ENCODE data around the gene C16orf96.

The C16orf96 gene

GRCh38 chr16:4646773-4647643, 90.9 kb downstream of the C16orf96 start:
- H4K20me1 ChIP-seq (ENCODE audit: insufficient read depth, low read length): peaks cover 54% of the 10 kb centered on the region

GRCh38 chr16:4647644-4647980, 91.5 kb downstream of the C16orf96 start:
- no peaks in the 10 kb centered on the region for H3K9me3 ChIP-seq (ENCODE audit: insufficient read depth, low read length, severe bottlenecking)
- ATAC-seq (ENCODE audit: insufficient read depth, low read depth) (no peak), DNase-seq (no peak)
- no peak for TF ChIP-seq EZH2 (IDR thresholded peaks at IDR 0.05; ENCODE audit: borderline replicate concordance, low read depth, low read length, severe bottlenecking)
- TF ChIP-seq CTCF (IDR thresholded peaks at IDR 0.05; ENCODE audit: borderline replicate concordance, extremely low read depth, low read length, poor library complexity, severe bottlenecking): no peak
- H3K4me3 ChIP-seq (ENCODE audit: low read depth in 1 of 2, low read length in 2 of 2): no peak overlapping the region
- no peak overlapping the region for H2AFZ ChIP-seq (ENCODE audit: low read depth, low read length)
- H3K27ac ChIP-seq (ENCODE audit: low read length): no peak overlapping the region
- H4K20me1 ChIP-seq (ENCODE audit: insufficient read depth, low read length): peaks cover 56% of the 10 kb centered on the region
- peaks cover 35% of the 10 kb centered on the region for H3K36me3 ChIP-seq (ENCODE audit: insufficient read depth, low read length)
- peaks cover 57% of the 10 kb centered on the region for H3K79me2 ChIP-seq (ENCODE audit: insufficient read depth, low read length)
- no peak overlapping the region for H3K9ac ChIP-seq (ENCODE audit: low read depth, low read length)
- no peaks in the 10 kb centered on the region for H3K4me1 ChIP-seq (ENCODE audit: insufficient read depth, low read length)
- no peak overlapping the region for H3K4me2 ChIP-seq (ENCODE audit: insufficient read depth, low read length)
- no peaks in the 10 kb centered on the region for H3K27me3 ChIP-seq (ENCODE audit: insufficient read depth, low read length, poor library complexity)

More at GRCh38 chr16:4646773-4647643, 90.9 kb downstream of the C16orf96 start:
- TF ChIP-seq CTCF (IDR thresholded peaks at IDR 0.05; ENCODE audit: borderline replicate concordance, extremely low read depth, low read length, poor library complexity, severe bottlenecking) (no peak), EZH2 (IDR thresholded peaks at IDR 0.05; ENCODE audit: borderline replicate concordance, low read depth, low read length, severe bottlenecking) (no peak)
- H3K9ac ChIP-seq (ENCODE audit: low read depth, low read length): no peak overlapping the region
- ATAC-seq (ENCODE audit: insufficient read depth, low read depth) (no peak), DNase-seq (no peak)
- H3K4me3 ChIP-seq (ENCODE audit: low read depth in 1 of 2, low read length in 2 of 2): no peak overlapping the region
- no peak overlapping the region for H3K27ac ChIP-seq (ENCODE audit: low read length)
- no peaks in the 10 kb centered on the region for H3K4me1 ChIP-seq (ENCODE audit: insufficient read depth, low read length)
- H3K4me2 ChIP-seq (ENCODE audit: insufficient read depth, low read length): no peak overlapping the region
- H3K9me3 ChIP-seq (ENCODE audit: insufficient read depth, low read length, severe bottlenecking): no peaks in the 10 kb centered on the region
- no peaks in the 10 kb centered on the region for H3K27me3 ChIP-seq (ENCODE audit: insufficient read depth, low read length, poor library complexity)
- H3K36me3 ChIP-seq (ENCODE audit: insufficient read depth, low read length): peaks cover 29% of the 10 kb centered on the region
- H3K79me2 ChIP-seq (ENCODE audit: insufficient read depth, low read length): peaks cover 63% of the 10 kb centered on the region
- no peak overlapping the region for H2AFZ ChIP-seq (ENCODE audit: low read depth, low read length)

- H3K27ac ChIP-seq (ENCODE audit: low read length): no peak overlapping the region
- no peaks in the 10 kb centered on the region for H3K9me3 ChIP-seq (ENCODE audit: insufficient read depth, low read length, severe bottlenecking)
- peaks cover 44% of the 10 kb centered on the region for H3K79me2 ChIP-seq (ENCODE audit: insufficient read depth, low read length)
- H3K36me3 ChIP-seq (ENCODE audit: insufficient read depth, low read length): peaks cover 44% of the 10 kb centered on the region
- no peak overlapping the region for H3K9ac ChIP-seq (ENCODE audit: low read depth, low read length)
- ATAC-seq (ENCODE audit: insufficient read depth, low read depth) (no peak), DNase-seq (no peak)
- H3K4me3 ChIP-seq (ENCODE audit: low read depth in 1 of 2, low read length in 2 of 2): no peak overlapping the region
- no peak for TF ChIP-seq EZH2 (IDR thresholded peaks at IDR 0.05; ENCODE audit: borderline replicate concordance, low read depth, low read length, severe bottlenecking)
- peak; percentile 23 for TF ChIP-seq CTCF (IDR thresholded peaks at IDR 0.05; ENCODE audit: borderline replicate concordance, extremely low read depth, low read length, poor library complexity, severe bottlenecking)
- H3K4me1 ChIP-seq (ENCODE audit: insufficient read depth, low read length): no peaks in the 10 kb centered on the region
- no peak overlapping the region for H2AFZ ChIP-seq (ENCODE audit: low read depth, low read length)
- no peaks in the 10 kb centered on the region for H3K27me3 ChIP-seq (ENCODE audit: insufficient read depth, low read length, poor library complexity)
- no peak overlapping the region for H3K4me2 ChIP-seq (ENCODE audit: insufficient read depth, low read length)
- peaks cover 53% of the 10 kb centered on the region for H4K20me1 ChIP-seq (ENCODE audit: insufficient read depth, low read length)
These were observed 92.8 kb downstream of the C16orf96 start for GRCh38 chr16:4648917-4649316.
